HEK293 (cell line): ENCODE data around the gene INSYN2A.

Source experiments
- CTCF ChIA-PET: fragments of 350-600 bp; formaldehyde crosslinking; extraction: SDS; loops from one replicate; lab custom pipeline; 2021; ENCODE audit warnings: antibody characterized with exemption; lab: Yijun Ruan, JAX
- POLR2A ChIA-PET: fragments of 300-600 bp; formaldehyde crosslinking; extraction: SDS; loops from one replicate; lab custom pipeline; 2020; ENCODE audit warnings: antibody characterized with exemption, inconsistent platforms; lab: Yijun Ruan, JAX
- H3K27ac ChIP-seq: fragments of 200-500 bp; sonication (Bioruptor generic); 2 replicates; pipeline ENCODE4 v1.5.1; 2014; ENCODE audit warnings: low read depth, low read length, control low read depth, inconsistent platforms; ENCODE audit errors: extremely low read depth
- H3K36me3 ChIP-seq, 2 experiments: fragments of 200-500 bp in 1 of 2; sonication (Bioruptor generic) in 1 of 2; 1 replicate in 1 of 2; 2 replicates in 1 of 2; pipeline ENCODE4 v1.5.1; 2014 to 2017; ENCODE audit warnings: inconsistent platforms in 2 of 2, low read length in 2 of 2; ENCODE audit not compliant: control insufficient read depth in 2 of 2, insufficient read depth in 1 of 2
- H3K4me1 ChIP-seq: fragments of 200-500 bp; sonication (Bioruptor generic); 2 replicates; pipeline ENCODE4 v1.5.1; 2014; ENCODE audit warnings: mild to moderate bottlenecking, low read length, inconsistent platforms; ENCODE audit not compliant: control insufficient read depth, insufficient read depth
- H3K4me3 ChIP-seq: 2 replicates; pipeline ENCODE4 v1.5.1; 2011; ENCODE audit warnings: low read depth, mild to moderate bottlenecking, control low read depth, low read length, moderate library complexity
- H3K9me3 ChIP-seq: fragments of 200-500 bp; sonication (Bioruptor generic); 2 replicates; pipeline ENCODE4 v1.5.1; 2014; ENCODE audit warnings: low read depth, low read length, inconsistent platforms; ENCODE audit not compliant: control insufficient read depth, insufficient read depth
- EGR2 ChIP-seq: fragments of 450-650 bp; formaldehyde crosslinking; IDR thresholded peaks from 2 replicates; pipeline ENCODE4 v1.5.1; 2016; ENCODE audit warnings: low read depth, missing biosample characterization, missing genetic modification characterization
- KLF9 ChIP-seq: fragments of 450-650 bp; formaldehyde crosslinking; IDR thresholded peaks from 2 replicates; pipeline ENCODE4 v1.5.1; 2016; ENCODE audit warnings: missing biosample characterization, missing genetic modification characterization, low read depth
- MYNN ChIP-seq: fragments of 450-650 bp; formaldehyde crosslinking; IDR thresholded peaks from 2 replicates; pipeline ENCODE4 v1.5.1; 2016; ENCODE audit warnings: missing biosample characterization, missing genetic modification characterization, borderline replicate concordance
- PRDM10 ChIP-seq: fragments of 450-650 bp; formaldehyde crosslinking; IDR thresholded peaks from 2 replicates; pipeline ENCODE4 v1.5.1; 2016; ENCODE audit warnings: missing biosample characterization, missing genetic modification characterization
- SCRT1 ChIP-seq: fragments of 450-650 bp; formaldehyde crosslinking; IDR thresholded peaks from 2 replicates; pipeline ENCODE4 v1.5.1; 2016; ENCODE audit warnings: missing biosample characterization, missing genetic modification characterization, borderline replicate concordance
- SP3 ChIP-seq: fragments of 450-650 bp; formaldehyde crosslinking; IDR thresholded peaks from 2 replicates; pipeline ENCODE4 v1.5.1; 2016; ENCODE audit warnings: missing biosample characterization, missing genetic modification characterization
- ZBTB1 ChIP-seq: fragments of 450-650 bp; formaldehyde crosslinking; IDR thresholded peaks from 2 replicates; pipeline ENCODE4 v1.5.1; 2016; ENCODE audit warnings: missing biosample characterization, missing genetic modification characterization
- ZNF121 ChIP-seq: fragments of 450-650 bp; formaldehyde crosslinking; IDR thresholded peaks from 2 replicates; pipeline ENCODE4 v1.5.1; 2016; ENCODE audit warnings: missing biosample characterization, missing genetic modification characterization
- ZNF148 ChIP-seq: fragments of 450-650 bp; formaldehyde crosslinking; IDR thresholded peaks from 2 replicates; pipeline ENCODE4 v1.5.0; 2017; ENCODE audit warnings: missing biosample characterization, missing genetic modification characterization, borderline replicate concordance
- ZNF24 ChIP-seq: fragments of 450-650 bp; formaldehyde crosslinking; IDR thresholded peaks from 2 replicates; pipeline ENCODE4 v1.5.1; 2016; ENCODE audit warnings: missing biosample characterization, missing genetic modification characterization
- ZNF341 ChIP-seq: fragments of 450-650 bp; formaldehyde crosslinking; IDR thresholded peaks from 2 replicates; pipeline ENCODE4; 2016; ENCODE audit warnings: low read depth, missing biosample characterization, missing genetic modification characterization
- ZNF37A ChIP-seq: fragments of 450-650 bp; IDR thresholded peaks from 2 replicates; pipeline ENCODE4 v1.5.1; 2018; ENCODE audit warnings: missing biosample characterization, missing genetic modification characterization
- ZNF529 ChIP-seq: fragments of 450-650 bp; formaldehyde crosslinking; IDR thresholded peaks from 2 replicates; pipeline ENCODE4 v1.5.1; 2017; ENCODE audit warnings: missing genetic modification characterization, missing biosample characterization; ENCODE audit not compliant: insufficient replicate concordance
- ZNF544 ChIP-seq: fragments of 450-650 bp; formaldehyde crosslinking; IDR thresholded peaks from 2 replicates; pipeline ENCODE4 v1.5.0; 2017; ENCODE audit warnings: missing biosample characterization, missing genetic modification characterization
- ZNF670 ChIP-seq: fragments of 450-650 bp; formaldehyde crosslinking; IDR thresholded peaks from 2 replicates; pipeline ENCODE4 v1.5.1; 2016; ENCODE audit warnings: missing biosample characterization, missing genetic modification characterization, low read depth
- ZNF76 ChIP-seq: fragments of 450-650 bp; formaldehyde crosslinking; IDR thresholded peaks from 2 replicates; pipeline ENCODE4; 2016; ENCODE audit warnings: low read depth, missing biosample characterization, missing genetic modification characterization, borderline replicate concordance
- ZSCAN16 ChIP-seq: fragments of 450-650 bp; formaldehyde crosslinking; IDR thresholded peaks from 2 replicates; pipeline ENCODE4 v1.5.1; 2016; ENCODE audit warnings: missing biosample characterization, missing genetic modification characterization
- TF ChIP-seq, protein P1 (sequence below): fragments of 450-650 bp; formaldehyde crosslinking; IDR thresholded peaks from 2 replicates; pipeline ENCODE4 v1.5.1; 2016; ENCODE audit warnings: missing biosample characterization, missing genetic modification characterization

Gene INSYN2A

DNA sequence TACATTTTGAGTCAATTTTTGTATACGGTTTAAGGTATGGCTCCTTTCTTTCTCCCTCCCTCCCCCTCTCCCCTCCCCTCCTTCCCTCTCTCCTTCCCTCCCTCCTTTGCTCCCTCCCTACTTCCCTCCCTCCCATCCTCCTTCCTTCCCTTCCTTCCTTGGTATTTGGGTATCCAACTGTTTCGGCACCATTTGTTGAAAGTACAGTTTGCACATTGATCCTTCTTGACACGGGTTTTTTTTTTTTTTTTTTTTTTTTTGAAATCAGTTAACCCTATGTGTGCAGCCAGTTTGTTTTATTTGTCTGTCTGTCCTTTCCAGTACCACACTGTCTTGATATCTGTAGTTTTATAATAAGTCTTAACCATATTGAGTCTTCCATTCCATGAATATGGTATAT, 39.9 kb upstream of the INSYN2A start:
- no peaks in the 10 kb centered on the region for H3K9me3 ChIP-seq
- TF ChIP-seq PRDM10 (tag by site-specific recombination) (no peak), ZNF148 (no peak), ZNF670 (tag by site-specific recombination) (no peak), ZSCAN16 (tag by site-specific recombination) (no peak), ZBTB1 (tag by site-specific recombination) (no peak), ZNF544 (no peak), KLF9 (tag by site-specific recombination) (no peak), ZNF37A (no peak), SP3 (tag by site-specific recombination) (no peak), ZNF24 (tag by site-specific recombination) (no peak), ZNF341 (tag by site-specific recombination) (no peak)
- H3K27ac ChIP-seq = no peak overlapping the region
- no peaks in the 10 kb centered on the region for H3K36me3 ChIP-seq
- POLR2A ChIA-PET = no interaction called here
- CTCF ChIA-PET = no interaction called here
- no peak overlapping the region for H3K4me3 ChIP-seq
- H3K4me1 ChIP-seq = no peaks in the 10 kb centered on the region

DNA sequence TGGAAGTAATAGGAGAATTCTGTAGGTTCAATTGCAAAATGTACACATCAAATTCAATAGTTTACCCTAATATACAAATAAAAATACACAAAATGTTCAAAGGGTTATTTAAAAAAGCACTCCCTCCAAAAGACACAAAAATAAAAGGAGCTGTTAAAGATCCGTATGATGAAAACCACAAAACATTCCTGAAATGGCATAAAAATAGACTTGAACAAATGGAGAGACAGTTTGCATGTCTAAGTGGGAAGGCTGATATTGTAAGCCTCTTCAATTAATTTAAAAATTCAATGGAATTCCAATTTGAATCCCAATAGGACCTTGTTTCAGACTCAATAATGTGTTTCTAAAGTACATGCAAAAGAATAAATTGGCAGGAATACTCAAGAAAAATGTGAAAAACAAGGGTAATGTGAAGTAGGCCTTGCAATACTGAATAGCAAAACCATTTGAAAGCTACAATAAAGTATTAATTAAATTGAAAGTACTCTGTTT, 38.0 kb upstream of the INSYN2A start:
- H3K27ac ChIP-seq = no peak overlapping the region
- no peak for TF ChIP-seq ZNF121 (tag by site-specific recombination)
- TF ChIP-seq, protein P1, sequence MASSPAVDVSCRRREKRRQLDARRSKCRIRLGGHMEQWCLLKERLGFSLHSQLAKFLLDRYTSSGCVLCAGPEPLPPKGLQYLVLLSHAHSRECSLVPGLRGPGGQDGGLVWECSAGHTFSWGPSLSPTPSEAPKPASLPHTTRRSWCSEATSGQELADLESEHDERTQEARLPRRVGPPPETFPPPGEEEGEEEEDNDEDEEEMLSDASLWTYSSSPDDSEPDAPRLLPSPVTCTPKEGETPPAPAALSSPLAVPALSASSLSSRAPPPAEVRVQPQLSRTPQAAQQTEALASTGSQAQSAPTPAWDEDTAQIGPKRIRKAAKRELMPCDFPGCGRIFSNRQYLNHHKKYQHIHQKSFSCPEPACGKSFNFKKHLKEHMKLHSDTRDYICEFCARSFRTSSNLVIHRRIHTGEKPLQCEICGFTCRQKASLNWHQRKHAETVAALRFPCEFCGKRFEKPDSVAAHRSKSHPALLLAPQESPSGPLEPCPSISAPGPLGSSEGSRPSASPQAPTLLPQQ = no peak
- TF ChIP-seq MYNN (tag by site-specific recombination) = no peak
- TF ChIP-seq ZNF76 (tag by site-specific recombination) = no peak
- no peak for TF ChIP-seq EGR2 (tag by site-specific recombination)
- no peak for TF ChIP-seq SCRT1 (tag by site-specific recombination)
- no peak for TF ChIP-seq ZNF529
- H3K36me3 ChIP-seq = no peaks in the 10 kb centered on the region
- H3K9me3 ChIP-seq = no peaks in the 10 kb centered on the region
- ChIA-PET CTCF (no interaction called here), POLR2A (no interaction called here)
- no peak overlapping the region for H3K4me3 ChIP-seq
- H3K4me1 ChIP-seq = no peaks in the 10 kb centered on the region
